ENCODE measurements around the gene CCL16. TPM values are rescaled to one million over a fixed set of nuclear protein-coding genes. Genes with fewer than 3 reads are reported as not detected.
A peak's percentile ranks its signal among the peaks of the same experiment; 100 is the strongest.

CCL16 gene
- total and polyA plus RNA-seq, 8 donors = 0.40 to 1.2 (median 0.97) TPM; not detected in 2

GRCh38 chr17:35931794-35932425, 49.4 kb downstream of the CCL16 start:
- H3K4me1 ChIP-seq = peaks cover 7 to 13% of the 10 kb centered on the region in 2 donors
- peak in 2 of 4 donors; percentile 56 to 69 for DNase-seq
- H3K4me3 ChIP-seq = no peak overlapping the region
- H3K27me3 ChIP-seq = peaks cover 0 to 19% of the 10 kb centered on the region in 2 donors
- no peak for ATAC-seq
- TF ChIP-seq CTCF (IDR thresholded peaks at IDR 0.05) = no peak
- H3K9me3 ChIP-seq = no peaks in the 10 kb centered on the region
- intact Hi-C loops (cut with DNase I) = no loop called here
- H3K27ac ChIP-seq = no peak overlapping the region
- no peaks in the 10 kb centered on the region for H3K36me3 ChIP-seq

- ATAC-seq = peak; percentile 93
- H3K27me3 ChIP-seq = peaks cover 0 to 19% of the 10 kb centered on the region in 2 donors
- H3K9me3 ChIP-seq = no peaks in the 10 kb centered on the region
- peaks cover 7 to 13% of the 10 kb centered on the region in 2 donors for H3K4me1 ChIP-seq
- H3K4me3 ChIP-seq = peak within 1 kb of the TSS; percentile 36 to 43
- DNase-seq = peak; percentile 56 to 87 (median 74)
- TF ChIP-seq CTCF (IDR thresholded peaks at IDR 0.05) = no peak
- H3K36me3 ChIP-seq = no peaks in the 10 kb centered on the region
- intact Hi-C loops (cut with DNase I) = no loop called here
- no peak within 1 kb of the TSS for H3K27ac ChIP-seq
Measured at GRCh38 chr17:35930211-35931065, 50.9 kb downstream of the CCL16 start, which contains the start of gene RDM1. Gene RDM1 (minus strand): TSS chr17:35930773. CDS start chr17:35930727, 46 bp downstream.

GRCh38 chr17:35927714-35928113, 53.6 kb downstream of the CCL16 start:
- TF ChIP-seq CTCF (IDR thresholded peaks at IDR 0.05) = no peak
- H3K27me3 ChIP-seq = peaks cover 0 to 19% of the 10 kb centered on the region in 2 donors
- DNase-seq (no peak), ATAC-seq (no peak)
- intact Hi-C loops (cut with DNase I) = no loop called here
- H3K27ac ChIP-seq = no peak overlapping the region
- peaks cover 7 to 13% of the 10 kb centered on the region in 2 donors for H3K4me1 ChIP-seq
- H3K9me3 ChIP-seq = no peaks in the 10 kb centered on the region
- H3K36me3 ChIP-seq = no peaks in the 10 kb centered on the region
- H3K4me3 ChIP-seq = no peak overlapping the region

Other genes with a start within 250 kb of the CCL16 start
- gene RASL10B, start 249.9 kb downstream of the CCL16 start, total RNA-seq = under 1 TPM; 0.52 to 0.82 TPM
- 1 to 10 TPM; 2.9 to 3.4 (median 3.1) TPM for gene RASL10B, start 249.9 kb downstream of the CCL16 start, polyA plus RNA-seq (ENCODE audit: insufficient read length in 6 of 6)
- 1 to 10 TPM in 1 of 2 donors, under 1 TPM in 1; 0.35 to 1.6 TPM for gene GAS2L2, start 228.3 kb downstream of the CCL16 start, total RNA-seq
- gene GAS2L2, start 228.3 kb downstream of the CCL16 start, polyA plus RNA-seq (ENCODE audit: insufficient read length in 6 of 6) = 1 to 10 TPM in 4 of 6 donors, under 1 TPM in 2; 0.15 to 1.8 (median 1.1) TPM
- not detected for gene C17orf50, start 220.6 kb downstream of the CCL16 start, total RNA-seq
- gene C17orf50, start 220.6 kb downstream of the CCL16 start, polyA plus RNA-seq (ENCODE audit: insufficient read length in 6 of 6) = under 1 TPM in 3 of 6 donors, not detected in 3; 0.16 to 0.21 (median 0.20) TPM
- 10 to 100 TPM; 39.5 to 95.0 TPM for gene MMP28, start 185.9 kb downstream of the CCL16 start, total RNA-seq
- gene MMP28, start 185.9 kb downstream of the CCL16 start, polyA plus RNA-seq (ENCODE audit: insufficient read length in 6 of 6) = 1 to 10 TPM; 6.6 to 9.2 (median 8.5) TPM
- 100 to 1,000 TPM; 140 to 163 TPM for gene TAF15, start 172.0 kb downstream of the CCL16 start, total RNA-seq
- 100 to 1,000 TPM; 232 to 277 (median 251) TPM for gene TAF15, start 172.0 kb downstream of the CCL16 start, polyA plus RNA-seq (ENCODE audit: insufficient read length in 6 of 6)
- under 1 TPM in 1 of 2 donors, not detected in 1; 0.37 TPM for gene HEATR9, start 112.6 kb downstream of the CCL16 start, total RNA-seq
- under 1 TPM in 4 of 6 donors, not detected in 2; 0.17 to 0.28 (median 0.19) TPM for gene HEATR9, start 112.6 kb downstream of the CCL16 start, polyA plus RNA-seq (ENCODE audit: insufficient read length in 6 of 6)
- gene CCL5, start 101.1 kb downstream of the CCL16 start, total RNA-seq = 10 to 100 TPM in 1 of 2 donors, 1 to 10 TPM in 1; 5.3 to 12.4 TPM
- gene CCL5, start 101.1 kb downstream of the CCL16 start, polyA plus RNA-seq (ENCODE audit: insufficient read length in 6 of 6) = 1 to 10 TPM; 2.9 to 5.8 (median 3.7) TPM
- 1 to 10 TPM in 1 of 2 donors, not detected in 1; 1.8 TPM for gene RDM1, start 50.7 kb downstream of the CCL16 start, total RNA-seq
- 1 to 10 TPM; 2.3 to 4.2 (median 2.5) TPM for gene RDM1, start 50.7 kb downstream of the CCL16 start, polyA plus RNA-seq (ENCODE audit: insufficient read length in 6 of 6)
- gene LYZL6, start 37.8 kb downstream of the CCL16 start, total RNA-seq = not detected
- not detected for gene LYZL6, start 37.8 kb downstream of the CCL16 start, polyA plus RNA-seq (ENCODE audit: insufficient read length in 6 of 6)
- 10 to 100 TPM; 14.2 to 23.3 TPM for gene CCL14, start 5.2 kb upstream of the CCL16 start, total RNA-seq
- 100 to 1,000 TPM in 2 of 6 donors, 10 to 100 TPM in 4; 64.7 to 123 (median 90.9) TPM for gene CCL14, start 5.2 kb upstream of the CCL16 start, polyA plus RNA-seq (ENCODE audit: insufficient read length in 6 of 6)
- 1 to 10 TPM in 1 of 2 donors, under 1 TPM in 1; 0.23 to 1.3 TPM for gene CCL15, start 20.1 kb upstream of the CCL16 start, total RNA-seq
- gene CCL15, start 20.1 kb upstream of the CCL16 start, polyA plus RNA-seq (ENCODE audit: insufficient read length in 6 of 6) = under 1 TPM in 4 of 6 donors, not detected in 2; 0.15 to 0.43 (median 0.33) TPM
- 1 to 10 TPM; 6.6 to 9.3 TPM for gene CCL23, start 36.5 kb upstream of the CCL16 start, total RNA-seq
- gene CCL23, start 36.5 kb upstream of the CCL16 start, polyA plus RNA-seq (ENCODE audit: insufficient read length in 6 of 6) = under 1 TPM in 4 of 6 donors, not detected in 2; 0.32 to 0.52 (median 0.45) TPM
- gene CCL18, start 82.8 kb upstream of the CCL16 start, total RNA-seq = 100 to 1,000 TPM; 227 to 348 TPM
- gene CCL18, start 82.8 kb upstream of the CCL16 start, polyA plus RNA-seq (ENCODE audit: insufficient read length in 6 of 6) = under 1 TPM in 1 of 6 donors, not detected in 5; 0.20 TPM
- gene CCL3, start 108.6 kb upstream of the CCL16 start, total RNA-seq = 10 to 100 TPM in 1 of 2 donors, 1 to 10 TPM in 1; 3.2 to 40.9 TPM
- gene CCL3, start 108.6 kb upstream of the CCL16 start, polyA plus RNA-seq (ENCODE audit: insufficient read length in 6 of 6) = 10 to 100 TPM in 3 of 6 donors, 1 to 10 TPM in 3; 2.0 to 18.6 (median 10.2) TPM
- gene CCL4, start 122.3 kb upstream of the CCL16 start, total RNA-seq = 10 to 100 TPM in 1 of 2 donors, 1 to 10 TPM in 1; 6.4 to 62.0 TPM
- gene CCL4, start 122.3 kb upstream of the CCL16 start, polyA plus RNA-seq (ENCODE audit: insufficient read length in 6 of 6) = 10 to 100 TPM in 1 of 6 donors, 1 to 10 TPM in 4, under 1 TPM in 1; 0.72 to 11.4 (median 5.7) TPM
- 1 to 10 TPM; 6.7 to 8.8 TPM for gene TBC1D3B, start 195.1 kb upstream of the CCL16 start, total RNA-seq
- 10 to 100 TPM; 11.2 to 26.5 (median 17.9) TPM for gene TBC1D3B, start 195.1 kb upstream of the CCL16 start, polyA plus RNA-seq (ENCODE audit: insufficient read length in 6 of 6)
- gene CCL3L1, start 215.3 kb upstream of the CCL16 start, total RNA-seq = 10 to 100 TPM in 1 of 2 donors, under 1 TPM in 1; 0.38 to 11.7 TPM
- gene CCL3L1, start 215.3 kb upstream of the CCL16 start, polyA plus RNA-seq (ENCODE audit: insufficient read length in 6 of 6) = 1 to 10 TPM in 4 of 6 donors, under 1 TPM in 2; 0.25 to 5.3 (median 1.8) TPM
- 10 to 100 TPM in 1 of 2 donors, 1 to 10 TPM in 1; 1.9 to 37.6 TPM for gene CCL4L2, start 229.6 kb upstream of the CCL16 start, total RNA-seq
- 1 to 10 TPM in 5 of 6 donors, under 1 TPM in 1; 0.81 to 7.6 (median 4.1) TPM for gene CCL4L2, start 229.6 kb upstream of the CCL16 start, polyA plus RNA-seq (ENCODE audit: insufficient read length in 6 of 6)